Ecto neural progenitor cell (in vitro differentiated cells): Measurements from ENCODE around the gene PTP4A2.
"Not testable (repeated sequence)": the region's sequence is repeated elsewhere in the genome, so short reads cannot be mapped to it uniquely, and the experiment has no call there.

Experiments
- DNase-seq: peaks from one replicate; pipeline ENCODE4 v3.0.0-alpha.2; 2018; ENCODE audit warnings: low spot score

PTP4A2 gene

DNA sequence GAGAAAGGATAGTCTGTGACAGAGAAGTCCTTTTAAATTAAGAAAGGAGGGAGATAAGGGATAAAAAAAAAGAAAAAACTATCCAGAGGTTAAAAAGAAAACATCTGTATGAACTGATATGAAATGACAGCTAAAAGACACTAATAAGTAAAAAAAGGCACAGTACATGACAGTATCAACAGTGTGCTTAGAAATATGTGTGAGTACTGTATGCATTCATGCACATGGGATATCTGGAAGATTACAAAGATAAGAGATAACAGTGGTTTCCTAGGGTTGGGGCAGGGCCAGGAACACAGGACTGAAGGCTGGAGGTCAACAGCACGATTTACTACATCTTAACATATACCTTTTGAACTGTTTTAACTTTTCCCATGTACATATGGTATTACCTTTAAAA lies 13.3 kb downstream of the PTP4A2 start:
- no peak for DNase-seq

DNA sequence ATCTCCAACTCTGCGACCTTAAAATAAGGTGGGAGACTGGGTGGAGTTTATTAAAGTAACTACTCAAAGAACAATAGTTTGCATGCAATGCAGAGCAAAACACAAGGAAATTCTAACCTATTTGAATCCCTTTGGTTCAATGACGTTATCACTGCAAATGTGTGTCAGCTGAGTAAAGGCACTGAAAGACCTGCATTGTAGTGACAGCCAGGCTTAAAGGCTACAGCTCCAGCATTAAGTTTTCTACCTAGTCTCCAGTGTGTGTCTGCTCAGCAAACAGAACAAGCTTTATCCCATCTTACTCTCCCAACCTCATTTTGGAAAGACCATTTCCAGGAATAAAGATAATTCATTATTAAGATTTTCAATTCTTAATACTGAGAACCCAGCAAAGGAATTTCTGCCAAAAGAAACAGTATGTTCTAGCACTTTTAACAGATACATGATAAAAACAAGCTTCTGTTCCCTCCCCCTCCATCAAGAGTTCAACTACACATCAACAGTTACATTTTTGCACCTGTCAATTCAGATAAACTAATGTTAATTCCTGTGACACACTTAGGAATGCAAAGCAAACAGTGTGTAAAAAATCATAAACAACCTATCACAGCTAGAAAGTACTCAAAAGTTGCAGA lies 14.2 kb downstream of the PTP4A2 start:
- no peak for DNase-seq

DNA sequence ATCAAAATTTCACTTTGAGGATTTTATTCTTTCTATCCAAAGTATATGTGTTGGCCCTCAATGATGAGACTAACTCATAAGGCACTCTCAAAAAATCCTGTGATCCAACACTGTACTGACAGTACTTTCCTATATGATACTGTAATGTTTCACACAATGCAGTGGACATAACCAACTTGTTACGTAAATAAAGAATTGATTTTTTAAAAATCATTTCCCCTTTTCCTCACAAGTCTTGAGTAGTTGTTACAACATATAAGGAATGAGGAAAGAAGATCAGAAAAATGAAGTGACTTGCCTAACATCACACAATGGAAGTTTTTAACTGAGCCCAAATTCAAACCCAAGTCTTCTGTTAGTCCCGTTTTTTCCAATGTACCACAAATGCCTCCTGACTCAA lies 17.2 kb downstream of the PTP4A2 start:
- no peak for DNase-seq

DNA sequence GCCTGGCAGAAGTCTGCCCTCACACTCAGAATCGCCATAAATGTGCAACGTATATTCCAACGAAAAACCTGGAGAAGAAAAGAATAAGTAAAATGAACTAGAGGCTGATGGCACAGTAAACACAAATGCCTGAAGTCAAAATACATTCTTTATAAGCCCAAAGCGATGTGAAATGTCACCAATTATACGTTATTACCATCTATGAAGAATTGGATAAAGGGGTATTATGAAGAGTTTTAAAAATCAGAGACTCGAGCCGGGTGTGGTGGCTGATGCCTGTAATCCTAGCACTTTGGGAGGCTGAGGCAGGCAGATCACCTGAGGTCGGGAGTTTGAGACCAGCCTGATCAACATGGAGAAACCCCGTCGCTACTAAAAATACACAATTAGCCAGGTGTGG lies 18.6 kb downstream of the PTP4A2 start:
- DNase-seq: no peak

DNA sequence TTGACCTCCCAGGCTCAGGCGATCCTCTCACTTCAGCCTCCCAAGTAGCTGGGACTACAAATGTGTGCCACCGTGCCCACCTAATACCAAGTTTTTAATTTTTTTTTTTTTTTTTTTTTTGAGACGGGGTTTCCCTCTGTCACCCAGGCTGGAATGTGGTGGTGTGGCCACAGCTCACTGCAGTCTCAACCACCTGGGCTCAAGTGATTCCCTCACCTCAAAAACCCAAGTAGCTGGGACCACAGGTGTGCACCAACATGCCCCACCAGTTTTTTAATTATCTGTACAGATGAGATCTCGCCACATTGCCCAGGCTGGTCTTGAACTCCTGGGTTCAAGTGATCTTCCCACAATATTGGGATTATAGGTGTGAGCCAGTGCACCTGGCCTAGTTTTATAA lies 22.7 kb downstream of the PTP4A2 start:
- no peak for DNase-seq

DNA sequence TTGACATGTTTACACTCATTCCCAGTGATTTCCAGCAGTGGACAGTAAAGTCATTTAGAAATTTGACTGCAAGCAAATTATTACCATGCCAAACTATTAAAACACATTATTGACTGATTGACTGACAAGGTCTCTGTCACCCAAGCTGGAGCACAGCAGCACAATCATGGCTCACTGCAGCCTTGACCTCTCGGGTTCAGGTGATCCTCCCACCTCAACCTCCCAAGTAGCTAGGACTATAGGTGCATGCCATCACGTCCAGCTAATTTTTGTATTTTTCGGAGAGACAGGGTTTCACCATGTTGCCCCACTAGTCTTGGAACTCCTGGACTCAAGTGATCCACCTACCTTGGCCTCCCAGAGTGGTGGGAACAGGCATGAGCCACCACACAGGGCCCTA lies 24.2 kb downstream of the PTP4A2 start:
- no peak for DNase-seq

DNA sequence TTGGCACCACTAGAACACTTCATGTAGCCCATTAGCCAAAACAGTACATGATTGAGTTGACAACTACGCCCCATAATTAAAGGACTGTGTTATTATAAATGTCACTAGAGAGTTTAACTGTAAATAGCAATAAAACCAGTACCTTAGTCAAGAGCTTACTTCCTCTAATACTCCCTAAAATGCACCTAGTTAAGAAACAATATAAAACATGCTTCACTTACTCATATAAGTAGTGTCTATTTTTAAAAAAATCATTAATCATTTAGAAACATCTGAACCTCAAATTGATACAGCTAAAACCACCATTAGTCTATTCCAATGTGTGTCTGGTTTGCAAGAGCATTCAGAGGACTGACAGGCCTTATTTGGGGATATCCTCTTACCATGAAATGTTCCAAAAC lies 25.3 kb downstream of the PTP4A2 start:
- no peak for DNase-seq

DNA sequence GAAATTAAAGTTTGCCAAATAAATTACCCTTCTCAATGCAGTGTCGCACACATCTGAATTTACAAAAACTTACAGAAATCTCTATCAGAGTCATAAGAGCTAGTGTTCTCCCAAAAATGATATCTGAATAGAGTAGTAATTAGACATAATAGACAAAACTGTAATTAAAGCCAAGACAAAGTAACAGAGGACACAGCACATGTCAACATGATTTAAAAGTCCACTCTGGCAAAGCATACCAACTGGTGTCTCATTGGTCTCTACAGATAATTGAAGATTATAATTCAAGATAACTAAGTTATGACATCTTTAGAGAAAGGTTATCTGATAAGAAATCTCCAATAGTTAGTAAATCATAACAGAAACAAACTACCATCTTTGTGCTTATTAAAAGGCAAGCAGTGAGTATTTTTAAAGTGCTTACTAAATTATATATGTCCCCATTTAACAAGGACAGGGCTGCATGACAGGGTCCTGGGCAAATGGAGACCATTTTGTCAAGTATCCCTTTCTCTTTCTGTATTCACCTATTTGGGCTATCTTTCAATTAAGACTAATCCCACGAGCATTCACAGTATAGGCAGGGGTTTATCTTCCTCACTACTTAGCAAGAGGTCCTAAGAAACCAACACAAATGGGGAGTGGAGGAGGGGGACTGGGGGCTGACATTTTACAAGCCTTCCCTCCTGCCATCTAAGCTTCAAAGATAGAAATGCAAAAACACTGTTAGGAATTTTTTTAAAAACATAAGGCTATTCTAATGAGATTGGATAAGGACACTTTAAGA lies 26.0 kb downstream of the PTP4A2 start:
- no peak for DNase-seq

DNA sequence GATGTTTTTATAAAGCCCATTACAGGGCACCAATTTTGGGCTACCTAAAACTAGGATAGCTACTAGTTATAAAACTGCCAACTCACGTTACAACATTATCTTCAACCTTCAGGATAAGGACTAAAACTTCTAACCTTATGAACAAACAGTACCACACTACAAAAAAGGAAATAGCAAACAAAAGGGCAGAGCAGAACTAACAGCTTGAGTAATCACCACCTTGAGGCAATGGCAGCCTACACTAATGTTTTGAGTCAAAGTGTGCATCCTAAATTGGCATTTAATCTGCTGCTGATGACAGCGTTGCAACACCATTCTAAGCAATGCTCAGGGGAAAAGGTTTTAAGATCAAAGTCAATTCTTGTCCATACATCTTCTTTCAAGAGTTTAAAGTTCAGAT lies 27.2 kb downstream of the PTP4A2 start:
- DNase-seq: no peak

DNA sequence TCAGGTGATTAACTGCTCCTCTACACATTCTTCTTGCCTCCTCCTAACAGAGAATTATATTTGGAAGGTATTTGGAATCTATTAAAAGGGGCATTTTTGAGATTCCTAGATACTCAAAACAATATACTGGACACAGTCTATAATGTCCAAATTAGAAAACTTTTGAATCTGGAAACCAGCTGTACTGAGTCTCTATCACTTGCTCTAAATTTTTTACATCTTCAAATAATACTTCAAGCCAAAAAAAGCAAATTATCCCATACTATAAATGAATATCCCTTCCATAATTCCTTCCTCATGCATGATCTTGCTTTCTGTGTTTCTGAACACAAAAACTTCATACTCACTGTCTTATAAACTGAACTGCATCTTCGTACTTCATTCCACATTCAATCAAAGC lies 28.5 kb downstream of the PTP4A2 start:
- DNase-seq: no peak

DNA sequence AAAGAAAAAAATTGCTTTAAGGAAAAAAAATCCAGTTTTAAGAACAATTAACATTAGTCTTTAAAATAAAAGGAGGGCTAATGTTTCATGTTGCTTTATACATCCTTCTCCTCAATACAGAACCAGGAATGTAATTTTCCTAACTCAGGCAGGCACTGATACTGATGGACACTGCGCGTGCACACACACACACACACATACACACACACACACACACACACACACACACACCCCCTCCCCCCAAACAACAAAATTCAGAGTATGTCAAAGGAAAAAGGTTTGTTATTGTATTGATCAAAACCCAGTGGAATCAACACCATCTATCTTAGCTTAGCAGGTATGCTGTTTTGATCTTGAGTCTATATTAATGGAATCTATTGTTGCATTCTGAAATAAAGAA lies 31.6 kb downstream of the PTP4A2 start:
- no peak for DNase-seq

DNA sequence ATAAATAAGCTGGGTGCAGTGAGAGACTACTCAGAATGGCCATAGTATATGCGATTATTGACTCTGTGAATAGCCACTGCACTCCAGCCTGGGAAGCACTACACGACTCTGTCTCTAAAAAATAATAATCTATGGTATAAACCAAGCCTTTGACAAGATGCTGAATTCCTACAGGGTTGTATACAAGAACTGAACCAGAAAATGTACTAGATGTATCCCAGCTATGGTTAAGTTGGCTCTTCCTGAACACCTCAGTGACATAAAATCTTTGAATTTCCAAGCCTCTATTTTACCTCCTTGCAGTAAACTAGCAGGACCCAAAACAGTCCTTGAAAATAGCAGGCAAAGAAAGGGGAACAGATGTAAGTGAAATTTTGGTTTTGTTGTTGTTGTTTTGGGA lies 32.5 kb downstream of the PTP4A2 start:
- no peak for DNase-seq

DNA sequence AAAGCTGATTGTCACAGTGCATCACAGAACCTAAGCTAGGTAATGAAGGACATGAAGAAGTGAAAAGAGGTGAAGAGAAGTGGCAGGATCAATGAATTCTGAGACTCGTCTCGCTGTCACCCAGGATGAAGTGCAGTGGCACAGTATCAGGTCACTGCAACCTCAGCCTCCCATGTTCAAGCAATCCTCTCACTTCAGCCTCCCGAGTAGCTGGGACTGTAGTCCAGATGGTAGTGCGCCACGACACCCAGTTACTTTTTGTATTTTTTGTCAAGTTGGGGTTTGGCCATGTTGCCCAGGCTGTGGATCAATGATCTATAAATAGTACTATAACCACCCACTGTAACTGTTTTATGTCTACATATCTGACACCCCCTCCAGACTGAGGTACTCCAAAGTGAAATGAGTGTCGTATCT lies 33.1 kb downstream of the PTP4A2 start:
- no peak for DNase-seq

DNA sequence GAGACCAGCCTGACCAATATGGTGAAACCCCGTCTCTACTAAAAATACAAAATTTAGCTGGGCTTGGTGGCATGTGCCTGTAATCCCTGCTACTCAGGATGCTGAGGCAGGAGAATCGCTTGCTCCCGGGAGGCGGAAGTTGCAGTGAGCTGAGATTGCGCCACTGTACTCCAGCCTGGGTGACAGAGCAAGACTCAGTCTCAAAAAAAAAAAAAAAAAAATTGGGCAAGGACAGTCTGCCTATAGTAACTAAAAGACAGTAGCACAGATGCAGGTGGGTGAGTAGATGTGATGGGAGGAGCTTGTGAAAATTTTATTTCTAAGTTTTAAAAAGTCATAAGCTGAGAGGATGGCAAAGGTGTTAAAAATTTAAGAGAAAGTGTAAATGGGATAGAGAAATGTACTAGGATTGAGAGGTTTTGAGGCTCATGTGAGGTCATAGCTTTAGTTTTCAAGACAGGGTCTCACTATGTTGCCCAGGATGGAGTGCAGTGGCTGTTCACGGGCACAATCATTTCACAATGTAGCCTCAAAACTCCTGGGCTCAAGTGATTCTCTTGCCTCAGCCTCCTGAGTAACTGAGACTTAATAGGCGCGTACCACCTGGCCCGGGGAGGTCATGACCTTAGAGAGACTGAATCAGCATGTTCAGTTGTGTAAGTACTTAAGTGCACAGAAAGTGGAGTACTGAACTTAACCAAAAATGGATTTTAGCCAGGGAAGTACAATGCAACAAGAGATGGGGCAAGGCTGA lies 33.7 kb downstream of the PTP4A2 start:
- no peak for DNase-seq

DNA sequence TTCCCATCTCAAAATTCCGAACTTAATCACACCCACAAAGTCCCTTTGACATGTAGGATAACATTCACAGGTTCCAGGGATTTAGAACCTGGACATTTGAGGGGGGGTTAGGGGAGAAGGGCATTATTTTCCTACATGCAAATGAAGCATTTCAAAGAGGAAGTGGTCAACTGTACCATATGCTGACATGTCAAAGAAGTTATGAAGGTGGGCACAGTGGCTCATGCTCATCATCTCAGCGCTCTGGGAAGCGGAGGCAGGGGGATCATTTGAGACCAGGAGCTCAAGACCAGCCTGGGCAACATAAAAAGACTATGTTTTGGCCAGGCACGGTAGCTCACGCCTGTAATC lies 35.7 kb downstream of the PTP4A2 start:
- no peak for DNase-seq

DNA sequence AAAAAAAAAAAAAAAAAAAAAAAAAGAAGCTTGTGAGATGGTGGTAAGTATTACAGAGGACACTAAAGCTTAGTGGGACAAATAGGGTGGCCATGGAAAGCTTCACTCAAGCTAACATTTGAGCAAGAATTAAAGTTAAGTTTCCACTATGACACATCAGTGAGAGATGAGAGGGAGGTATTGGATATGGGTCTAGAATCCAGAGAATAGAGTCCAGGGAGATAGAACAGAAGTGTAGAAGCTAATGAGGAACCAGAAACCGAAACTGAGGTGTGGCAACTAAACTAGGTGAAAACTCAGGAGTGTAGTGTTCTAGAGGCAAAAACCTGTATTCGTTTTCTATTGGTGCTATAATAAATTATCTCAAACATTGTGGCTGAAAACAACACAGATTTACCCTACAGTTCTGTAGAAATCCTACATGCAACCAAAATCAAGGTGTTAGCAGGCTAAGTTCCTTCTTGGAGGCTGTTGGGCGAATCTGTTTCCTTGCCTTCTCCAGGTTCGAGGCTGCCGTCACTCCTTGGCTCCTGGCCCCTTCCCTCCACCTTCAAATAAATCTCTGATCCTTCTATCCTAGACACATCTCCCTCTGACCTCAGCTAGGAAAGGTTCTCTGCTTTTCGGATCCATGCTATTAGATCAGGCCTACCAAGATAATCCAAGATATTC lies 36.2 kb downstream of the PTP4A2 start:
- no peak for DNase-seq

DNA sequence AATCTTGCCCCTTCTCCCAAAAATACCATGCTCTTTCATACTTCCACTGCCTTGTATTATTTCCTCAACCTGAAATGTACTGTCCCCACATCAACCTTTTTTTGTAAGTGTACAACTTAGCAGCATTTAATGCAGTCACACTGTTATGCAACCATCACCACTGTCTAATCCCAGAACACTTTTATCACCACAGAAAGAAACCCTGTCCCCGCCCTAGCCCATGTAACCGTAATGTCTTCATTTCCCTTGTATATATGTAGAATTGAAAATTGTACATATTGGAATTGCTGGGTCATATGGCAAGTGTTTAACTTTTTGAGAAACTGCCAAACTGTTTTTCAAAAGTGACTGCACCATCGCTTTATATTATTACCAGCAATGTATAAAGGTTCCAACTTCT lies 37.4 kb downstream of the PTP4A2 start:
- no peak for DNase-seq

DNA sequence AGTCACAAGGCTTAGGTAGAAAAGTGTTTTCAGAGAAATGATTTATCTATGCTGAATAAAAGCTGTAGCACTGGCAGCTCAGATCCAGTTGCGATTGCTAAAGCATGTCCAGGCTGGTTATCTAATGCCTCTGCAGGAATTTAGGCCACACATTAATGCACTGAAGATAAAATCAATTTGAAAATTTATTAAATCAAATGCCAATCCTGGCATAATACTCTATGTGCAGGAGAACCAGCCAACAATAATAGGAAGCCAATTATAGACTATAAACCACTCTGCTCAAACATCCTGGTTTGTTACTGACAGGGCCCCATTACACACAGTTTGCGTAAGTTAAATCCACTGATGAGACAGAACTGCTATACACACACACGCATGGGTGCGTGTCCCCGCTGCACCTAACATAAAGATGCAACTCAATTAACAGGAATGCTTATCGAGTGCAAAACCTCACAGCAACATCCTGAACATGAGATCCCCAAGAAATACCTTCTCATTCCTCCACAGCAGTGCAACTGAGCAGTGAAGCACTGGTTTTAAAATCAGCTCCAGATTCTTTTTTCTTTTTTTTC lies 40.6 kb downstream of the PTP4A2 start:
- no peak for DNase-seq

DNA sequence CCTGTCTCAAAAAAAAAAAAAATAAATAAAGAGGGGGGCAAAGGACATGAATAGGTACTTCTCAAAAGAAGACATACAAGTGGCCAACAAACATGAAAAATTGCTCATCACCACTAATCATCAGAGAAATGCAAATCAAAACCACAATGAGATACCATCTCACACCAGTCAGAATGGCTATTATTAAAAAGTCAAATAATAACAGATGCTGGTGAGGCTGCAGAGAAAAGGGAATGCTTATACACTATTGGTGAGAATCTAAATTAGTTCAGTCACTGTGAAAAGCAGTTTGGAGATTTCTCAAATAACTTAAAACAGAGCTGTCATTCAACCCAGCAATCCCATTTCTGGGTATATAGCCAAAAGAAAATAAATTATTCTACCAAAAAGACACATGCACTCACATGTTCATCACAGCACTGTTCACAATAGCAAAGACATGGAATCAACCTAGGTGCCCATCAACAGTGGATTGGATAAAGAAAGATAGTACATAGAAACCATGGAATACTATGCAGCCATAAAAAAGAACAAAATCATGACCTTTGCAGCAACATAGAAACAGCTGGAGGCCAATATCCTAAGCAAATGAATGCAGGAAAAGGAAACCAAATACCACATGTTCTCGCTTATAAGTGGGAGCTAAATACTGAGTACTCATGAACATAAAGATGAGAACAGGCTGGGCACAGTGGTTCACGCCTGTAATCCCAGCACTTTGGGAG lies 42.5 kb downstream of the PTP4A2 start:
- DNase-seq: not testable (repeated sequence)

DNA sequence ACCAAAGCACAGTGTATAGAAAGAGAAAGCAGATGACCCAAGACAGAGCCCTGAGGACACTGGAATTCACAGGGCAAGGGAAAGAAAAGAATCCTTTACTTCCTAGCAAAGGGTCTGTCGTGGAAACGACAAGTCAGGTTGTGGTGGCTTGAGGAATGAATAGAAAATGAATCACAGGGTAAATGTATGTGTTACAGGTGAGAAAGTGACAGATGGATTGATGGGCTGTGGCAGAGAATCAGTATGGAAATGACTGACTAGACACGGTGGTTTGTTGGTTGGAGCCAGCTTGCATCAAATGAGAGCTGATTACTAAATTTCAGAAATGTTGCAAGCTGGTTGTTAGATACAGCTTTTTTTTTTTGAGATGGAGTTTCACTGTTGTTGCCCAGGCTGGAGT lies 46.9 kb downstream of the PTP4A2 start:
- DNase-seq: no peak

DNA sequence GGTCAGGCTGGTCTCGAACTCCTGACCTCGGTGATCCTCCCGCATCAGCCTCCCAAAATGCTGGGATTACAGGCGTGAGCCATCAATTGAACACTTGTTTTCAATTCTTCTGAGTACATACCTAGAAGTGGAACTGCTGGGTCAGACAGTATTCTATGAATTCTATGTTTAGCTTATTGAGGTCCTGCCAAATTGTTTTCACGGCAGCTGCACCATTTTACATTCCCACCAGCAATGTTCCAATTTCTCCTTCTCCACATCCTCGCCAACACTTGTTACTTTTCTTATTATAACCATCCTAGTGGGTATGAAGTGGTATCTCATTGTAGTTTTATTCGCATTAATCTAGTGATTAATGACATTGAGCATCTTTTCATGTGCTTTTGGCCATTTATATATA lies 49.9 kb downstream of the PTP4A2 start:
- no peak for DNase-seq

DNA sequence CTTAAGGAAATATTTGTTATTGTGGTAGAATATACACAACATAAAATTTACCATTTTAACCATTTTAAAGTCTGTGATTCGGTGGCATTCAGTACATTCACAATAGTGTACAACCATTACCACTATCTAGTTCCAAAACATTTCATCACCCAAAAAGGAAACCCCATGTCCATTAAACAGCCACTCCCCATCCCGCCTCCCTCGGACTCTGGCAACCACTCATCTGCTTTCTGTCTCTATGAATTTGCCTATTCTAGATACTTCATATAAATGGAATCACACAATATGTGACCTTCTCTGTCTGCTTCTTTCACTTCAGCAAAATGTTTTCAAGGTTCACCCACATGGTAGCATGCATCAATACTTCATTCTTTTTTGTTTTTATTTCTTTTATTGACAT lies 51.3 kb downstream of the PTP4A2 start:
- no peak for DNase-seq
